H9 (cell line): ENCODE data around the gene TSPEAR. TPM values are rescaled to one million over a fixed set of nuclear protein-coding genes. Genes with fewer than 3 reads are reported as not detected.

Experiments
- DNase-seq: peaks from one replicate; pipeline ENCODE4 v3.0.0-alpha.2; 2017
- H2AFZ ChIP-seq: one replicate; pipeline ENCODE4 v1.6.1; 2013; ENCODE audit warnings: mild to moderate bottlenecking, low read length, control low read depth, moderate library complexity
- H2AK5ac ChIP-seq: 2 replicates; pipeline ENCODE4 v1.6.1; 2013; ENCODE audit warnings: low read length, control low read depth, mixed read lengths; ENCODE audit not compliant: insufficient read length
- H2BK120ac ChIP-seq: one replicate; pipeline ENCODE4 v1.6.1; 2013; ENCODE audit warnings: low read depth, mild to moderate bottlenecking, low read length, control low read depth, inconsistent platforms; ENCODE audit not compliant: poor library complexity, severe bottlenecking
- H2BK12ac ChIP-seq: 2 replicates; pipeline ENCODE4 v1.6.1; 2013; ENCODE audit warnings: low read length, control low read depth, mixed read lengths, low read depth; ENCODE audit not compliant: insufficient read length
- H2BK15ac ChIP-seq: 2 replicates; pipeline ENCODE4 v1.6.1; 2013; ENCODE audit warnings: low read depth, low read length, control low read depth
- H2BK20ac ChIP-seq: one replicate; pipeline ENCODE4 v1.6.1; 2013; ENCODE audit warnings: low read depth, mild to moderate bottlenecking, low read length, control low read depth, inconsistent platforms; ENCODE audit not compliant: poor library complexity, severe bottlenecking
- H2BK5ac ChIP-seq: 2 replicates; pipeline ENCODE4 v1.6.1; 2013; ENCODE audit warnings: low read length, control low read depth, mixed read lengths; ENCODE audit not compliant: insufficient read length
- H3K14ac ChIP-seq: 2 replicates; pipeline ENCODE4 v1.6.1; 2013; ENCODE audit warnings: low read length, control low read depth; ENCODE audit not compliant: insufficient read depth
- H3K18ac ChIP-seq: 2 replicates; pipeline ENCODE4 v1.6.1; 2013; ENCODE audit warnings: low read depth, mild to moderate bottlenecking, mixed read lengths, low read length, control low read depth; ENCODE audit not compliant: insufficient read length
- H3K23ac ChIP-seq: 2 replicates; pipeline ENCODE4 v1.6.1; 2013; ENCODE audit warnings: low read length, control low read depth, mixed read lengths, low read depth; ENCODE audit not compliant: insufficient read length
- H3K23me2 ChIP-seq: 2 replicates; pipeline ENCODE4 v1.6.1; 2013; ENCODE audit warnings: low read depth, mild to moderate bottlenecking, mixed read lengths, low read length, control low read depth; ENCODE audit not compliant: insufficient read length, poor library complexity, severe bottlenecking
- H3K27ac ChIP-seq: 2 replicates; pipeline ENCODE4 v1.5.1; 2013; ENCODE audit warnings: low read length, control low read depth, mixed read lengths, low read depth; ENCODE audit not compliant: insufficient read length
- H3K27me3 ChIP-seq: 2 replicates; pipeline ENCODE4 v1.6.1; 2013; ENCODE audit warnings: low read length, control low read depth, inconsistent platforms; ENCODE audit not compliant: insufficient read depth
- H3K4ac ChIP-seq: 2 replicates; pipeline ENCODE4 v1.6.1; 2013; ENCODE audit warnings: low read depth, mild to moderate bottlenecking, control low read depth, inconsistent platforms, low read length, moderate library complexity
- H3K4me1 ChIP-seq: 2 replicates; pipeline ENCODE4 v1.6.1; 2013; ENCODE audit warnings: low read length, control low read depth, inconsistent platforms; ENCODE audit not compliant: insufficient read depth
- H3K4me2 ChIP-seq: 2 replicates; pipeline ENCODE4 v1.6.1; 2013; ENCODE audit warnings: low read length, control low read depth, mixed read lengths; ENCODE audit not compliant: insufficient read length, insufficient read depth
- H3K56ac ChIP-seq: 2 replicates; pipeline ENCODE4 v1.6.1; 2013; ENCODE audit warnings: low read depth, mild to moderate bottlenecking, mixed read lengths, low read length, control low read depth; ENCODE audit not compliant: insufficient read length
- H3K79me1 ChIP-seq: 2 replicates; pipeline ENCODE4 v1.6.1; 2013; ENCODE audit warnings: low read depth, mild to moderate bottlenecking, moderate library complexity, low read length, control low read depth, inconsistent platforms; ENCODE audit not compliant: insufficient read depth, poor library complexity, severe bottlenecking
- H3K79me2 ChIP-seq: 2 replicates; pipeline ENCODE4 v1.6.1; 2013; ENCODE audit warnings: low read length, control low read depth, inconsistent platforms; ENCODE audit not compliant: insufficient read depth
- H3K9ac ChIP-seq: 2 replicates; pipeline ENCODE4 v1.6.1; 2013; ENCODE audit warnings: low read length, control low read depth, mixed read lengths; ENCODE audit not compliant: insufficient read length; ENCODE audit errors: extremely low read depth
- H3K9me3 ChIP-seq: one replicate; pipeline ENCODE4 v1.6.1; 2013; ENCODE audit warnings: low read depth, low read length, inconsistent platforms; ENCODE audit not compliant: control insufficient read depth
- H3T11ph ChIP-seq: one replicate; pipeline ENCODE4 v1.6.1; 2013; ENCODE audit warnings: mild to moderate bottlenecking, low read length, control low read depth, inconsistent platforms
- H4K20me1 ChIP-seq: one replicate; pipeline ENCODE4 v1.6.1; 2013; ENCODE audit not compliant: control insufficient read depth, insufficient read length, insufficient read depth
- H4K5ac ChIP-seq: 2 replicates; pipeline ENCODE4 v1.6.1; 2013; ENCODE audit warnings: low read depth, mild to moderate bottlenecking, mixed read lengths, low read length, control low read depth; ENCODE audit not compliant: insufficient read length
- H4K8ac ChIP-seq: replicated peaks from 2 replicates; pipeline ENCODE4 v1.6.1; 2013; ENCODE audit warnings: low read length, control low read depth, mixed read lengths, low read depth; ENCODE audit not compliant: insufficient read length
- H4K91ac ChIP-seq: 2 replicates; pipeline ENCODE4 v1.6.1; 2013; ENCODE audit warnings: low read depth, mild to moderate bottlenecking, moderate library complexity, mixed read lengths, low read length, control low read depth; ENCODE audit not compliant: insufficient read length
- H3K27ac Mint-ChIP-seq, 3 experiments: 2 replicates in 2 of 3; 3 replicates in 1 of 3; pipeline ENCODE4 v1.8.0; 2020 to 2021; ENCODE audit warnings: mixed read lengths in 3 of 3, mild to moderate bottlenecking in 1 of 3, moderate library complexity in 1 of 3
- H3K27me3 Mint-ChIP-seq: 2 replicates; pipeline ENCODE4 v1.8.0; 2021; ENCODE audit warnings: low read depth, mild to moderate bottlenecking, moderate library complexity, mixed read lengths
- H3K36me3 Mint-ChIP-seq, 3 experiments: 2 replicates in 2 of 3; 3 replicates in 1 of 3; pipeline ENCODE4 v1.8.0; 2020 to 2021; ENCODE audit warnings: low read depth in 3 of 3, mixed read lengths in 3 of 3; ENCODE audit not compliant: insufficient read depth in 1 of 3
- H3K4me1 Mint-ChIP-seq, 2 experiments: 2 replicates each; pipeline ENCODE4 v1.8.0; 2020; ENCODE audit warnings: mixed read lengths in 2 of 2
- H3K4me3 Mint-ChIP-seq, 2 experiments: 2 replicates in 1 of 2; 3 replicates in 1 of 2; pipeline ENCODE4 v1.8.0; 2020 to 2021; ENCODE audit warnings: mild to moderate bottlenecking in 2 of 2, mixed read lengths in 2 of 2, moderate library complexity in 1 of 2
- H3K9me3 Mint-ChIP-seq, 2 experiments: 2 replicates in 1 of 2; 3 replicates in 1 of 2; pipeline ENCODE4 v1.8.0; 2020; ENCODE audit warnings: mild to moderate bottlenecking in 2 of 2, mixed read lengths in 2 of 2, moderate library complexity in 1 of 2
- CTCF ChIP-seq: fragments of 200-600 bp; sonication (generic); conservative IDR thresholded peaks from 3 replicates; pipeline ENCODE4 v1.8.0; 2021; ENCODE audit warnings: antibody characterized with exemption, mild to moderate bottlenecking
- WGBS: extraction: QIAGEN DNeasy Blood & Tissue Kit; methylation state at CpG from one replicate; pipeline ENCODE4 v1.1.7; 2013; ENCODE audit warnings: missing lambda C conversion rate, low lambda C conversion rate, mixed read lengths; ENCODE audit not compliant: insufficient read length; ENCODE audit errors: extremely low coverage; 5-methylcytosine and 5-hydroxymethylcytosine counted together
- total RNA-seq: library from RNA; stranded (reverse); gene quantifications from 2 replicates; pipeline ENCODE4 v1.2.1, GENCODE V29; 2021

TSPEAR gene
- total RNA-seq, 1 experiment from 2014 or later, result 1.3 TPM

GRCh38 chr21:44732956-44733355 lies 21.6 kb upstream of the TSPEAR start:
- no peak overlapping the region for H4K91ac ChIP-seq
- no peaks in the 10 kb centered on the region for H3K79me2 ChIP-seq
- no peak overlapping the region for H2BK15ac ChIP-seq
- H3K56ac ChIP-seq, result no peak overlapping the region
- no peak overlapping the region for H3K18ac ChIP-seq
- H2BK12ac ChIP-seq, result no peak overlapping the region
- DNase-seq, result no peak
- H3K23ac ChIP-seq, result no peak overlapping the region
- no peak overlapping the region for H3K4ac ChIP-seq
- no peak overlapping the region for H2AK5ac ChIP-seq
- no peak overlapping the region for H2BK5ac ChIP-seq
- H3K27ac ChIP-seq, result no peak overlapping the region
- H3K23me2 ChIP-seq, result peaks cover 3% of the 10 kb centered on the region
- no peak overlapping the region for H2AFZ ChIP-seq
- Mint-ChIP-seq H3K4me1 (peaks cover 47% of the 10 kb centered on the region in 2 experiments), H3K27me3 (peaks cover 9% of the 10 kb centered on the region), H3K27ac (peak overlapping the region in 2 of 3 experiments; percentile 12 to 33; a peak in 3 of 7 replicates), H3K36me3 (peaks cover 0 to 10% (median 2%) of the 10 kb centered on the region in 3 experiments; a peak in 3 of 7 replicates), H3K4me3 (no peak overlapping the region), H3K9me3 (no peaks in the 10 kb centered on the region)
- H4K20me1 ChIP-seq, result no peaks in the 10 kb centered on the region
- no peak overlapping the region for H3T11ph ChIP-seq
- H4K8ac ChIP-seq, result no peak overlapping the region
- H3K79me1 ChIP-seq, result no peaks in the 10 kb centered on the region
- H3K27me3 ChIP-seq, result no peaks in the 10 kb centered on the region
- H3K14ac ChIP-seq, result no peak overlapping the region
- no peak overlapping the region for H2BK20ac ChIP-seq
- TF ChIP-seq CTCF, result no peak
- H3K4me1 ChIP-seq, result no peaks in the 10 kb centered on the region
- H3K9me3 ChIP-seq, result no peaks in the 10 kb centered on the region
- H2BK120ac ChIP-seq, result no peak overlapping the region
- no peak overlapping the region for H4K5ac ChIP-seq
- WGBS, result no CpG with 5 or more reads among the region's 11 CpGs
- no peak overlapping the region for H3K9ac ChIP-seq
- H3K4me2 ChIP-seq, result no peak overlapping the region
